Thyroid gland (tissue), 4 donors: Measurements from ENCODE around the gene IPMK. TPM values are rescaled to one million over a fixed set of nuclear protein-coding genes. Genes with fewer than 3 reads are reported as not detected.

ENCODE experiments used
- DNase-seq, 2 donors: peaks; one replicate each; pipeline ENCODE4 v3.0.0-alpha.2; 2019
- H3K27ac ChIP-seq, 3 donors: fragments of 200-600 bp; sonication (generic); 1 replicate in 2 of 3; 2 replicates in 1 of 3; pipeline ENCODE4 v1.5.1; 2016 to 2019; ENCODE audit warnings: mild to moderate bottlenecking in 1 of 3, moderate library complexity in 1 of 3
- H3K27me3 ChIP-seq: fragments of 200-600 bp; sonication (generic); one replicate; pipeline ENCODE4 v1.5.1; 2019
- H3K36me3 ChIP-seq, 2 donors: fragments of 200-600 bp; sonication (generic); one replicate each; pipeline ENCODE4 v1.5.1; 2016 to 2019
- H3K4me1 ChIP-seq, 2 donors: fragments of 200-600 bp; sonication (generic); one replicate each; pipeline ENCODE4 v1.5.1; 2017 to 2019
- H3K4me3 ChIP-seq, 3 donors: fragments of 200-600 bp; sonication (generic); replicated peaks in 1 of 3; 1 replicate in 2 of 3; 2 replicates in 1 of 3; pipeline ENCODE4 v1.5.1; 2016; ENCODE audit warnings: mild to moderate bottlenecking in 1 of 3
- H3K9me3 ChIP-seq: fragments of 200-600 bp; sonication (generic); one replicate; pipeline ENCODE4 v1.5.1; 2017
- POLR2A ChIP-seq, 2 donors: fragments of 450-650 bp; IDR thresholded peaks; one replicate each; pipeline ENCODE4 v1.6.1; 2017; ENCODE audit warnings: antibody characterized with exemption in 2 of 2, mild to moderate bottlenecking in 2 of 2, moderate library complexity in 1 of 2
- WGBS, 2 donors: methylation state at CpG; one replicate each; pipeline ENCODE4 v1.1.5; 2017; 5-methylcytosine and 5-hydroxymethylcytosine counted together
- intact Hi-C: fragments of 100-400 bp; cut with DNase I; formaldehyde crosslinking; loops from one replicate; pipeline ENCODE4 v1.15.1; 2023
- total RNA-seq, 4 donors: library from RNA; depleted of rRNA; stranded (reverse); fragments of >200 nt; gene quantifications; one replicate each; pipeline ENCODE4 v1.2.3, GENCODE V29; 2016
- TF ChIP-seq, protein P1 (sequence below), 6 experiments: fragments of 200-600 bp in 3 of 6; fragments of 450-650 bp in 3 of 6; sonication (generic) in 3 of 6; IDR thresholded peaks; one replicate each; pipeline ENCODE4 v1.5.1; 2016 to 2019; ENCODE audit warnings: antibody characterized with exemption in 6 of 6, mild to moderate bottlenecking in 2 of 6, inconsistent platforms in 1 of 6, moderate library complexity in 1 of 6

IPMK gene
- total RNA-seq, 4 donors from 2014 or later: 6.3 to 11.7 (median 8.5) TPM

DNA sequence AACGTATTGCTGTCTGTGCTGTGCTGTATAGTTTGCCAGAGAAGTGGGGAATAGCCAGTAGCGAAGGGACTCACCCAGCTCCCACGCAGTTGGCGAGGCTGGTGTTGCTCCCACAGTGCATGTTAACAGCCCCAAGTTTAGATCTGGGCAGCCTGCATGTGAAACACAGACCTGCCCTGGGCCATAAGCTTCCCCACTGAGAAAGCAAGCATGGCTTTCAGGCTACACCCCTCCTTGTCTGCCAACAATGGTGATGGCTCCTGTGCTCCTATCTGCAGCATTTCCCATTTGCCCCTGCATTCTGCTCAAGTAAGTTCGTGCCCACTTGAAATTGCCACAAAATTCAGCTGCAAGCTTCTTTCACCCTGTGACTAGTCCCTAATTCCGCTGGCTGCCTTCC is 57.5 kb downstream of the IPMK start:
- no peak for DNase-seq
- Histone ChIP-seq H3K4me3 (no peak overlapping the region), H3K36me3 (no peaks in the 10 kb centered on the region), H3K9me3 (no peaks in the 10 kb centered on the region), H3K27ac (no peak overlapping the region), H3K27me3 (no peaks in the 10 kb centered on the region), H3K4me1 (peaks cover 0 to 4% of the 10 kb centered on the region in 2 donors)
- no peak for TF ChIP-seq POLR2A (IDR thresholded peaks at IDR 0.05)
- TF ChIP-seq, protein P1, sequence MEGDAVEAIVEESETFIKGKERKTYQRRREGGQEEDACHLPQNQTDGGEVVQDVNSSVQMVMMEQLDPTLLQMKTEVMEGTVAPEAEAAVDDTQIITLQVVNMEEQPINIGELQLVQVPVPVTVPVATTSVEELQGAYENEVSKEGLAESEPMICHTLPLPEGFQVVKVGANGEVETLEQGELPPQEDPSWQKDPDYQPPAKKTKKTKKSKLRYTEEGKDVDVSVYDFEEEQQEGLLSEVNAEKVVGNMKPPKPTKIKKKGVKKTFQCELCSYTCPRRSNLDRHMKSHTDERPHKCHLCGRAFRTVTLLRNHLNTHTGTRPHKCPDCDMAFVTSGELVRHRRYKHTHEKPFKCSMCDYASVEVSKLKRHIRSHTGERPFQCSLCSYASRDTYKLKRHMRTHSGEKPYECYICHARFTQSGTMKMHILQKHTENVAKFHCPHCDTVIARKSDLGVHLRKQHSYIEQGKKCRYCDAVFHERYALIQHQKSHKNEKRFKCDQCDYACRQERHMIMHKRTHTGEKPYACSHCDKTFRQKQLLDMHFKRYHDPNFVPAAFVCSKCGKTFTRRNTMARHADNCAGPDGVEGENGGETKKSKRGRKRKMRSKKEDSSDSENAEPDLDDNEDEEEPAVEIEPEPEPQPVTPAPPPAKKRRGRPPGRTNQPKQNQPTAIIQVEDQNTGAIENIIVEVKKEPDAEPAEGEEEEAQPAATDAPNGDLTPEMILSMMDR (IDR thresholded peaks at IDR 0.05): no peak
- WGBS, 2 donors: 82 to 91% methylated on average over 3 to 6 of the region's 6 CpGs
- intact Hi-C loops: no loop called here

DNA sequence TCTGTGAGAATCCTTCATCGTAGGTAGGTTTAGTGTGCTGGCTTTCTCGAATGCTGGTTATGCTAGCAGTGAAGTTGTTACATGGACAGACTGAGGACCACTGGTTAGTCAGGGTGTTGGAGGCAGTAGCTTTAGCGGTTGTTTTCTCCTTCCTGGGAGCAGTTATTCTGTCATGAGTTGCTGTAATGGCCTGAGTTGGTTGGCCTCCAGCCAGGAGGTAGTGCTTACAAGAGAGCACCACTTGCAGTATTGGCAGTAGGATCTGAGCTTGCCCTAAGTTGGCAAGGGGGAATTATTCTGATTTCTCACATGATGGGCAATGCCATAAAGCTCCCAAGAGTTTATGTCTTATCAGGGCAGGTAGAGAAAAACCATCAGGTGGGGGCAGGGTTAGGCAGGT is 58.0 kb downstream of the IPMK start:
- Histone ChIP-seq H3K36me3 (no peaks in the 10 kb centered on the region), H3K9me3 (no peaks in the 10 kb centered on the region), H3K4me3 (no peak overlapping the region), H3K27me3 (no peaks in the 10 kb centered on the region), H3K27ac (no peak overlapping the region), H3K4me1 (peaks cover 0 to 4% of the 10 kb centered on the region in 2 donors)
- intact Hi-C loops: no loop called here
- 65 to 76% methylated on average over 3 of the region's 3 CpGs for WGBS, 2 donors
- DNase-seq: peak; percentile 76 to 83
- TF ChIP-seq POLR2A (IDR thresholded peaks at IDR 0.05): no peak
- TF ChIP-seq, protein P1 (IDR thresholded peaks at IDR 0.05): no peak

DNA sequence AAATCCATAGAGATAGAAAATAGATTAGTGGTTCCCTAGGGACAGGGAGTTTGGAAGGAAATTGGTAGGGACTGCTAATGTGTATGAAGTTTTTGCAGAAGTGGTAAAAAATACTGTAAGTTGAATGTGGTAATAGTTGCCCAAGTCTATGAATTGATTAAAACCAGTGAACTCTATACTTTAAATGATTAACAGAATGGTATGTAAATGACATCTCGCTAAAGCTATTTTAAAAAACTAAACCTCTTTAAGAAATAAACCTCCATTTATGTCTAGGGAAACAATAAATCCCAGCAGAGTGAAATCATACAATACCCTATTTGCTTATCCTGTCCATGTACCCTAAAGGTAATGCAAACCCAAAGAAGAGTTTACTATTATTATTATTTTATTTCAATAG is 61.4 kb downstream of the IPMK start:
- H3K4me1 ChIP-seq: peaks cover 0 to 4% of the 10 kb centered on the region in 2 donors
- intact Hi-C loops: no loop called here
- H3K27me3 ChIP-seq: no peaks in the 10 kb centered on the region
- TF ChIP-seq, protein P1 (IDR thresholded peaks at IDR 0.05): no peak
- no peak for TF ChIP-seq POLR2A (IDR thresholded peaks at IDR 0.05)
- no peaks in the 10 kb centered on the region for H3K36me3 ChIP-seq
- H3K4me3 ChIP-seq: no peak overlapping the region
- no peak for DNase-seq
- H3K9me3 ChIP-seq: no peaks in the 10 kb centered on the region
- no peak overlapping the region for H3K27ac ChIP-seq
- 95 to 98% methylated on average over 1 of the region's 1 CpG for WGBS, 2 donors

DNA sequence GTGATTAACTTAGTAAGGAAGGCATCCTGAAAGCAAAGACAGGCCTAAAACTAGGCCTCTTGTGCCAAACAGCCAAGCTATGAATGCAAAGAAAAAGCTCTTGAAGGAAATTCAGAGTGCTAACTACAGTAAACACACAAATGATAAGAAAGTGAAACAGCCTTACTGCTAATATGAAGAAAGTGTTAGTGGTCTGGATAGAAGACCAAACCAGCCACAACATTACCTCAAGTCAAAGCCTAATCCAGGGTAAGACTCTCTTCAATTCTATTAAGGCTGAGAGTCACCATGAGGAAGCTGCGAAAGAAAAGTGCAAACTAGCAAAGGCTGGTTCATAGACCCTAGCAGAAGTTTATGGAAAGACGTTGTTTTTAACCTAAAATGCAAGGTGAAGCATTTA is 66.0 kb downstream of the IPMK start:
- Histone ChIP-seq H3K4me3 (no peak overlapping the region), H3K27ac (no peak overlapping the region), H3K9me3 (no peaks in the 10 kb centered on the region), H3K4me1 (no peaks in the 10 kb centered on the region), H3K36me3 (no peaks in the 10 kb centered on the region), H3K27me3 (no peaks in the 10 kb centered on the region)
- 99 to 100% methylated on average over 2 of the region's 2 CpGs for WGBS, 2 donors
- no peak for TF ChIP-seq POLR2A (IDR thresholded peaks at IDR 0.05)
- TF ChIP-seq, protein P1 (IDR thresholded peaks at IDR 0.05): no peak
- DNase-seq: no peak
- intact Hi-C loops: no loop called here

DNA sequence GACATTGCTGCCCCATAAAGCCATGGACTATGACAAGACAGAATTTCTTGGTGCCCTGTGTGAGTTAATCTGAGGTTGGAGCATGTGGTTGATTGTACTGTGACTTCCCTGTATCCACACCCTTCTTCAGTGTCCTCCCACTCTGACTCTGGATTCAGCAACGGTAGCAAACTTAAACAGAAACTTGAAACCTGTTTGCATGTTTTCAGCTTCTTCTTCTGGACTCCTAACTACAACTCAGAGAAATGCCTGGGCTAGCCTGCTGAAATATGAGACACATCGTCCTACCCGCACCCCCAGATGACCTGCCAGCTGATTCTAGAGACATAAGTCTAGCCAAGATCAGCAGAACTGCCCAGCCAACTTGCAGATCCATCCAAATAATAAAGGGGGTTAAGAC is 78.4 kb downstream of the IPMK start:
- H3K27ac ChIP-seq: no peak overlapping the region
- no peak for TF ChIP-seq POLR2A (IDR thresholded peaks at IDR 0.05)
- TF ChIP-seq, protein P1 (IDR thresholded peaks at IDR 0.05): no peak
- H3K9me3 ChIP-seq: no peaks in the 10 kb centered on the region
- intact Hi-C loops: no loop called here
- no peak for DNase-seq
- no peaks in the 10 kb centered on the region for H3K4me1 ChIP-seq
- H3K4me3 ChIP-seq: no peak overlapping the region
- H3K36me3 ChIP-seq: no peaks in the 10 kb centered on the region
- H3K27me3 ChIP-seq: no peaks in the 10 kb centered on the region
- WGBS, 2 donors: 14 to 17% methylated on average over 3 of the region's 3 CpGs
